ENCODE measurements around the gene SLK. TPM values are rescaled to one million over a fixed set of nuclear protein-coding genes. Genes with fewer than 3 reads are reported as not detected.
A peak's percentile ranks its signal among the peaks of the same experiment; 100 is the strongest.

Gene SLK
- total and polyA plus RNA-seq, 2 of the 13 experiments (the other 11 are each of a cell fraction or from before 2014, with no cell fraction given): 3.4 to 22.8 TPM

GRCh38 chr10:103990531-103990930 is 23.6 kb downstream of the SLK start (continued):
- TF ChIP-seq, protein P1, sequence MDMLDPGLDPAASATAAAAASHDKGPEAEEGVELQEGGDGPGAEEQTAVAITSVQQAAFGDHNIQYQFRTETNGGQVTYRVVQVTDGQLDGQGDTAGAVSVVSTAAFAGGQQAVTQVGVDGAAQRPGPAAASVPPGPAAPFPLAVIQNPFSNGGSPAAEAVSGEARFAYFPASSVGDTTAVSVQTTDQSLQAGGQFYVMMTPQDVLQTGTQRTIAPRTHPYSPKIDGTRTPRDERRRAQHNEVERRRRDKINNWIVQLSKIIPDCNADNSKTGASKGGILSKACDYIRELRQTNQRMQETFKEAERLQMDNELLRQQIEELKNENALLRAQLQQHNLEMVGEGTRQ (IDR thresholded peaks at IDR 0.05; ENCODE audit: low read depth, low read length): no peak
- TF ChIP-seq, protein P1 (CRISPR knock-in tag; IDR thresholded peaks at IDR 0.05; ENCODE audit: borderline replicate concordance): no peak
- TF ChIP-seq KDM5A (IDR thresholded peaks at IDR 0.05; ENCODE audit: borderline replicate concordance, low read length): no peak
- TF ChIP-seq ATF2 (CRISPR knock-in tag; IDR thresholded peaks at IDR 0.05): no peak
- no peak for TF ChIP-seq CREM (IDR thresholded peaks at IDR 0.05)
- TF ChIP-seq CREM (CRISPR knock-in tag; IDR thresholded peaks at IDR 0.05): no peak
- TF ChIP-seq SRSF9 (IDR thresholded peaks at IDR 0.05; ENCODE audit: borderline replicate concordance, insufficient read depth, low read depth, low read length, poor library complexity, severe bottlenecking): no peak

DNA sequence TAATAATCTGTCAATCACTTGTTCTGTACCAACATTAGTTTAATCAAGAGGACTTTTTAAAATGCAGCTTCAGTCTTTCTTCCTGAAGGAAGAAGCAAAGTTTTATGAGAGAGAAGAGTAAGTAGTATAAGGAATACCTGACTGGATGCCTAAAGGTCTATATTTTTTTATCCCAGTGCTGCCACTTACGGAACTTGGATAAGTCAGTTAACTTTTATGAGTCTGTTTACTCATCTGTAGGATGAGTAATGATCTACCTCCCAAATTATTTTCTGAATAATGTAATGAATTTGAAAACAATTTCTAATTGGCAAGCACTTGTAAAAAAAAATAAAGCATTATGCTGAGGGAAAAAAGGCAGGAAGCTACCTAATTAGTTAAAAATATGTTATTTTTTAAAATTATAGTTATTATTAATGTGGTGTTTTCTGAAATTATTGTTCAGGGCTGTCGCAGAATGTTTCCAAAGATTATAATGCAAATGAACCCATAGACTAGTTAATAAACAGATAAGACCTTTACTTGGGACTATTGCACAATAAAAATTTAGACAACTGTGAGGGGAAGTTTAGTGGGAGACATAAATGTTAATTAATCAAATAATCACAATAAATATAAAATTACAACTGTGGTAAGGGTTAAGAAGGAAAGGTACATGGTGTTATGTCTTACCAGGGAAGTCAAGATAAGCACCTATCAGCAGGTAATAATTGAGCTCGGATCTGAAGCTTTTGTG is 24.6 kb downstream of the SLK start:
- H2AFZ ChIP-seq (ENCODE audit: low read length): no peak overlapping the region
- CTCF ChIA-PET (ENCODE audit: low intra/inter-chr PET ratio, low total read pairs): no interaction called here
- no peaks in the 10 kb centered on the region for H3K27me3 ChIP-seq (ENCODE audit: control insufficient read depth in 1 of 2, insufficient read depth in 2 of 2, low read length in 2 of 2)
- intact Hi-C loops (cut with micrococcal nuclease; ENCODE audit: unreplicated experiment): no loop called here
- peaks cover 3% of the 10 kb centered on the region for H3K79me2 ChIP-seq (ENCODE audit: insufficient read depth, low read length)
- H3K4me1 ChIP-seq (ENCODE audit: insufficient read depth, low read length): no peaks in the 10 kb centered on the region
- no peak overlapping the region for H3K27ac ChIP-seq (ENCODE audit: extremely low read length, insufficient read depth, low read length)
- ATAC-seq (no peak), FAIRE-seq (no peak), DNase-seq (ENCODE audit: low spot score) (no peak)
- H3K36me3 ChIP-seq (replicated peaks in 1 of 2; ENCODE audit: control insufficient read depth in 1 of 2, insufficient read depth in 2 of 2, low read length in 2 of 2): peaks cover 1 to 8% of the 10 kb centered on the region in 2 experiments; a peak in 2 of 5 replicates
- TF ChIP-seq CEBPB (IDR thresholded peaks at IDR 0.05; ENCODE audit: borderline replicate concordance, low read depth, low read length) (peak; percentile 36; the same call in 1 of the 2 replicates), CEBPG (CRISPR knock-in tag; IDR thresholded peaks at IDR 0.05) (no peak)
- H4K20me1 ChIP-seq (ENCODE audit: insufficient read depth, low read length): no peaks in the 10 kb centered on the region
- WGBS (ENCODE audit: low lambda C conversion rate): 96% methylated on average over 3 of the region's 3 CpGs
- H3K4me3 ChIP-seq (replicated peaks in 1 of 3; ENCODE audit: insufficient read depth in 1 of 3, low read depth in 2 of 3, low read length in 3 of 3): no peak overlapping the region
- no peaks in the 10 kb centered on the region for H3K9me3 ChIP-seq (ENCODE audit: low read length)
- H3K9ac ChIP-seq (ENCODE audit: insufficient read depth, low read depth, low read length): no peak overlapping the region
- POLR2A ChIA-PET: interaction anchor here (0.7 kb wide), 1 partner anchor 16 kb away, joined by 3 read pairs; no protein-coding TSS in a partner anchor
- H3K4me2 ChIP-seq (ENCODE audit: low read depth, low read length): no peak overlapping the region
- BruUV-seq (replicated peaks): no TSS peak
- in situ Hi-C loops (cut with HindIII; ENCODE audit: extremely low pct_ligation_motif_present, low pct_unique_long_range_greater_than_20kb): no loop called here

Measured in HepG2 (cell line).